Fibroblast of the aortic adventitia (primary cell): Measurements from ENCODE around the gene TMUB1. TPM values are rescaled to one million over a fixed set of nuclear protein-coding genes. Genes with fewer than 3 reads are reported as not detected.
A peak's percentile ranks its signal among the peaks of the same experiment; 100 is the strongest.

Experiments
- DNase-seq: peaks from one replicate; pipeline ENCODE4 v3.0.0-alpha.2; 2010; ENCODE audit warnings: low read depth
- H3K4me3 ChIP-seq: 2 replicates; pipeline ENCODE4 v1.5.1; 2011; ENCODE audit warnings: low read depth, mild to moderate bottlenecking, control low read depth, low read length, moderate library complexity
- total RNA-seq: library from RNA; depleted of rRNA; stranded (reverse); fragments of >200 nt; gene quantifications from 2 replicates; pipeline ENCODE4 v1.2.3, GENCODE V29; 2012; ENCODE audit warnings: low replicate concordance
- TF ChIP-seq, protein P1 (sequence below): IDR thresholded peaks from 2 replicates; pipeline ENCODE4 v1.5.1; 2011; ENCODE audit warnings: mild to moderate bottlenecking, low read length, control low read depth, inconsistent platforms; ENCODE audit not compliant: insufficient read depth

TMUB1 gene
- total RNA-seq, 1 donor: 20.2 TPM

DNA sequence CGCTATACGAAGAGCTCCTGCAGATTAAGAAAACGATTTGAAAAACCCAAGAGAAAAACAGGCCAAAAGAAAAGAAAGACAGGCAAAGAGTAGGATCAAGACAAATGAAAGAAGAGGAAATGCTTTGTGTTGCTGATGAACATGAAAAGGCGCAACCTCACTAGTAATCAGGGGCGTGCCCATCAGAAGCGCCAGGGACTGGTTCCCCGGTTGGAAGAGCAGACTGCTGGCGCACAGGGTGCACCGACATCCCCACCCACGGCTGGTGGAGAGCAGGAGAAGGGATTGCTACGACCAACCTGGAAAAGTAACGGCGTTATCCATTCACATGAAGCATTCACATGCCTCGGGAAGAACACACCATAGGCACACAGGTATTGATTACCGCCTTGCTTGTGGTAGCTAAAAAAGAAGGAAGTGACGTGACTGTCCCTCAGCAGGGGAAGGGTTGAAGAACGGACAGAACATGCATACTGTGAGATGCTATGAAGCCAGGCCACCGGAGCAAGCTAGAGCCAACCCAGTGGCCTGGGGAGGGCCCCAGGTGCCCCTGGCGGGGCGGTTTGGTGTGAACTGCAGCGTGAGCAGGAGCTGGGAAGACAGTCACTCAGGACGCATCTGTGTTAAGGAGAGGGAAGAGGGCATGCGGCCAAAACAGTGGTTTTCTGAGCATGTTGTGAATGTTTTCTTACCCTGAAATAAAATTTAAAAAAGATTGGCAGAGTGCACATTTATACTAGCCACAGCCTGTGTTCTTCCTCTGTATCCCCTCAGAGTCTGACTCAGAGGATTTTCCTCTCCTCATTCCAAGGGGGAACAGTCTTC lies 21.3 kb upstream of the TMUB1 start:
- TF ChIP-seq, protein P1, sequence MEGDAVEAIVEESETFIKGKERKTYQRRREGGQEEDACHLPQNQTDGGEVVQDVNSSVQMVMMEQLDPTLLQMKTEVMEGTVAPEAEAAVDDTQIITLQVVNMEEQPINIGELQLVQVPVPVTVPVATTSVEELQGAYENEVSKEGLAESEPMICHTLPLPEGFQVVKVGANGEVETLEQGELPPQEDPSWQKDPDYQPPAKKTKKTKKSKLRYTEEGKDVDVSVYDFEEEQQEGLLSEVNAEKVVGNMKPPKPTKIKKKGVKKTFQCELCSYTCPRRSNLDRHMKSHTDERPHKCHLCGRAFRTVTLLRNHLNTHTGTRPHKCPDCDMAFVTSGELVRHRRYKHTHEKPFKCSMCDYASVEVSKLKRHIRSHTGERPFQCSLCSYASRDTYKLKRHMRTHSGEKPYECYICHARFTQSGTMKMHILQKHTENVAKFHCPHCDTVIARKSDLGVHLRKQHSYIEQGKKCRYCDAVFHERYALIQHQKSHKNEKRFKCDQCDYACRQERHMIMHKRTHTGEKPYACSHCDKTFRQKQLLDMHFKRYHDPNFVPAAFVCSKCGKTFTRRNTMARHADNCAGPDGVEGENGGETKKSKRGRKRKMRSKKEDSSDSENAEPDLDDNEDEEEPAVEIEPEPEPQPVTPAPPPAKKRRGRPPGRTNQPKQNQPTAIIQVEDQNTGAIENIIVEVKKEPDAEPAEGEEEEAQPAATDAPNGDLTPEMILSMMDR: no peak
- DNase-seq: peak; percentile 65
- H3K4me3 ChIP-seq: no peak overlapping the region

DNA sequence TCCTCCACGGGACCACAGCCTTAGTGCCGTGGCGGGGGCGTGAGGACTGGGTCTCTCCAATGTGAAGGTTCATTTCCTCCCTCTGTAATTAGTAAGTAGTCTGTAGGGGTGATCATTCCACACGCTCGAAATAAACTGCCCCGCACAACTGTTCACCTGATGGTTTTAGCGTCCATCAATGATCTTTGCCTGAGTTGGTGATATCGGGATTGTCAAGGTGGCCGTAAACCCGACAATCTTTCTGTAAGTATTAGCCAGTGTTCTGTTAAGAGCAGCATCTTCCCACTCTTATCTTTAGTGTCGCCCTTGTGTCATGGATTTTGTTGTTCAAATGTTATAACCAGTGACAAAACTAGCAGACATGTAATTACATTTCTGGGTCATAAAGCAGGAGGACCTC lies 20.7 kb upstream of the TMUB1 start:
- TF ChIP-seq, protein P1: no peak
- no peak overlapping the region for H3K4me3 ChIP-seq
- DNase-seq: no peak

DNA sequence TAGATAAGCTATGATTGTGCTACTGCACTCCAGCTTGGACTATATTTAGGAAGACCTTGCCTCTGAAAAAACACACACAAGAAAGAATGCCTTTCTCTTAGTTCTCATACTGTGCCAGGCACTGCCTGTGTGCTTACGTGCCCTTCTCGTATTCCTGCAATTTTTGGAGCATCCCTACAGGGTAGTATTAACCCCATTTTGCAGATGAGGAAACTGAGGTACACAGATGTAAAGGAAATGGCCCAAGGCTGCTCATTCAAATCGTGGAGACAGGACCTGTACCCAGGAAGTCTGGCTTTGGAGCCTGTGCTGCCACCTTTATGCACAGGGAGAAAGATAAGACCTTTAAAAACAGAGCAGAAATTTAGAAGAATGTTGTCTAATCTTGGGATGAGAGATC lies 19.7 kb upstream of the TMUB1 start:
- no peak for DNase-seq
- TF ChIP-seq, protein P1: no peak
- H3K4me3 ChIP-seq: no peak overlapping the region

DNA sequence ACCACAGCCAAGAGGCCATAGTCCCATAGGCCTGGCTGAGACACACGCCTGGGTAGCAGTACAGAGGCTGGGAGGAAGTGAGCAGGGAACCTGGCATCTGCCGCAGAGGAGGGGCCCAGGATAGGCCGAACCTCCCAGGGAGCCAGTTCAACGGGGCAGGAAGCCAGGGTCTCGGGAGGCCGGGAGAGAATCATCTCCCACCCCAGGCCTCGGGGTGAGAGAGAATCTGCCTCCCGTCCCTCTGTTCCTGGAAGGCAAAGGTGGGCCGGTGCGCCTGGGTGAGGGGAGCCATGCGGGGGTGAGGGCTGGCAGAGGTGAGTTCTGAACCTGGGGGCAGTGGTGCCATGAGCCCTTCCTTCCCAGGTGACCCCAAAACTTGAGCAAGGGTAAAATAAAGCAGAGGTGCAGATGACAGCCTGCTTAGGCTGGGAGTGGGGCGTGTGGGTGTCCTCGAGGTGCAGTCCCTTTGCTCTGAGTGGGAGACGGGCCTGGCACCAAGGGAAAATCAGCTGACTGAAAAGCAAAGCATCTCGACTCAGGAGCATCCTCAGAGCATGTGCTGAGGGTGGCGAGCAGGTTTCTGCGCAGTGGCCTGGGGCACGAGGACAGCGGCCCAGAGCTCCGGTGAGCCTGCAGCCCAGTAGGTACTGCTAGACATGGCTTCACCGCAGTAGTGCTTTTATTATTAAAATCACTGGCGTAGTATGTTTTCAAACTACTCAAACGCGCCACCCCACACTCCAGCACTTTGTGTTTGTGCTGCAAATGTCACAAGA lies 18.5 kb upstream of the TMUB1 start:
- H3K4me3 ChIP-seq: no peak overlapping the region
- DNase-seq: no peak
- TF ChIP-seq, protein P1: no peak

DNA sequence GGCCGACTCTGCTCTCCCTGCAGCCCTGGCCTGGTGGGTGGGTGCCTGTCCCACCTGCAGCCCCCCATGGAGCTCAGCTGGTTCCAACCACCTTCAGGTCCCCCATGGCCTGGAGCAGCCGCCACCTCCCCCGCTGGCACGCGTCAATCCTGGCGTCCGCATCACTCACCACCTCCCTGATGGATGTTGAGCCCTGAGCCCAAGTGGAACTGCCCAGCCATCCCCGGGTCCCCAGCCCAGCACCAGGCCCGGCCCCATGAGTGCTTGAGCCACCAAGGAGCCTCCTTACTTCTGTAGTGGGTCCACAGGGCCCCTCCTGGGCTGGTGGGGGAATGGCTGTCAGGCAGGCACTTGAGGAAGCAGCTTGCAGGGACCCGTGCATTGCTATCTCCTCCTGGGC lies 17.6 kb upstream of the TMUB1 start:
- no peak for DNase-seq
- TF ChIP-seq, protein P1: no peak
- H3K4me3 ChIP-seq: no peak overlapping the region

DNA sequence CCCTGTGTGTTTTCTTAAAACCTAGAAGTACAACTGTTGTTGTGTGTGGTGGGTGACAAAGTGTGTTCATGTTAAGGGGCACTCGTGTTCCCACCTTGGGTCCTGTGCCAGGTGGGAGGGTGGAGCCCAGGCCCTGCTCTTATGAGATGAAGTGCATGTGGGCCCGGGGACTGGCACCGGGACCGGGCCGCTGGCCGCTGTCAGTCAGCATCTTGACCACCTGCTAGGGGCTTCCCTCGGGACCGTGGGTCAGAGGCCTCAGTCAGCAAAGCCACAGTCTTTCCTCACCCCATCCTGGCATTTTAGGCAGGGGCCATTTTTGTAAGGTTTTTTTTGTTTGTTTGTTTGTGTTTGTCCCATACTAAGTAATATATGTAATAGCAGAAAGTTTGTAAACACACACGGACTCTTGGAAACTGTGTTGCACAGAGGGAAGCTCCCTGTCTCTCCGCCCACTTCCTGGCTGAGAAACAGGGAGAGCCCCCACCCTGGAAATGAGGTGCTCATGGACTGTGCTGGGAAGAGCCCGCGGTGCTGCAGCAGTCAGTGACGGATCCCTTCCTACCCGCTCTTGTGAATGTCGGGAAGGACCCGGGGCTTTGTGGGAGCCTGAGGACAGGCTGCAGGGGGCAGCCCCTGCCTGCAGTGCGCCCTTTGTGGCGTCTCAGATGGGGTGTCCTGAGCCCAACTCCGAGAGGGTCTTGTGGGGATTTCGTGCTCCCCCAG lies 16.4 kb upstream of the TMUB1 start:
- no peak for DNase-seq
- no peak overlapping the region for H3K4me3 ChIP-seq
- TF ChIP-seq, protein P1: no peak
